WTC11 (cell line): Measurements from ENCODE around the gene RSRC1.

Source experiments
- CREB1 ChIP-seq: sonication (generic); formaldehyde crosslinking; IDR thresholded peaks from 2 replicates; pipeline ENCODE4 v1.8.0; 2023; ENCODE audit warnings: mild to moderate bottlenecking, missing genetic modification reagents
- IRF2 ChIP-seq: sonication (generic); formaldehyde crosslinking; IDR thresholded peaks from 2 replicates; pipeline ENCODE4 v1.8.0; 2022; ENCODE audit warnings: low read depth, missing genetic modification reagents, borderline replicate concordance
- JUN ChIP-seq: sonication (generic); formaldehyde crosslinking; IDR thresholded peaks from 2 replicates; pipeline ENCODE4 v1.8.0; 2023; ENCODE audit warnings: mild to moderate bottlenecking, missing genetic modification reagents
- KAT7 ChIP-seq: sonication (generic); formaldehyde crosslinking; IDR thresholded peaks from 2 replicates; pipeline ENCODE4 v1.8.1; 2023; ENCODE audit warnings: missing genetic modification reagents, mild to moderate bottlenecking, borderline replicate concordance
- ZNF219 ChIP-seq: sonication (generic); formaldehyde crosslinking; IDR thresholded peaks from 2 replicates; pipeline ENCODE4 v1.8.0; 2023; ENCODE audit warnings: missing genetic modification reagents, mild to moderate bottlenecking, borderline replicate concordance
- ZNF263 ChIP-seq: sonication (generic); formaldehyde crosslinking; IDR thresholded peaks from 2 replicates; pipeline ENCODE4 v1.8.1; 2022; ENCODE audit warnings: low read depth, mild to moderate bottlenecking, moderate library complexity, missing genetic modification reagents
- ZNF423 ChIP-seq: fragments of 250-450 bp; sonication (Bioruptor Pico); IDR thresholded peaks from 2 replicates; pipeline ENCODE4 v2.1.2; 2022; ENCODE audit warnings: mild to moderate bottlenecking, moderate library complexity
- TF ChIP-seq, protein P1 (sequence below): fragments of 200-600 bp; IDR thresholded peaks from 2 replicates; pipeline ENCODE4 v1.8.0; 2022; ENCODE audit warnings: antibody characterized with exemption
- TF ChIP-seq, protein P2 (sequence below): sonication (generic); formaldehyde crosslinking; IDR thresholded peaks from 2 replicates; pipeline ENCODE4 v1.8.0; 2022; ENCODE audit warnings: mild to moderate bottlenecking, missing genetic modification reagents

DNA sequence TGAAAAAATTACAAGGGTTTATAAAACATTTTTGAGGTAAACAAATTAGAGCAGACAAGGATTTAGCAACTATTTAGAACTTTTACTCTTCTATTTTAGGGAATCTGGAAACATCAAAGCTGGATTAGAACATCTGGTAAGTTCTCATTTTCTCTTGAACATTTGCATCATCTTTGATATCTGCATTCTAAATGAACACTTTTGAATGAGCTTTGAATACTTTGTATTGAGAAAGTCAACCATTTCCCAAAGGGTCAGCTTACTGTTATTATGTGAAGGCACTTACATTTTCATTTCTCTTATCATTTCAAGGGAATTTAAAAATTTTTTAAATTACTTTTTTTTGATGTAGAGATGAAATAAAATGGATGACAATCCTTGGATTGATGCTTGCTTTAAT is 188.1 kb downstream of the RSRC1 start:
- TF ChIP-seq, protein P1, sequence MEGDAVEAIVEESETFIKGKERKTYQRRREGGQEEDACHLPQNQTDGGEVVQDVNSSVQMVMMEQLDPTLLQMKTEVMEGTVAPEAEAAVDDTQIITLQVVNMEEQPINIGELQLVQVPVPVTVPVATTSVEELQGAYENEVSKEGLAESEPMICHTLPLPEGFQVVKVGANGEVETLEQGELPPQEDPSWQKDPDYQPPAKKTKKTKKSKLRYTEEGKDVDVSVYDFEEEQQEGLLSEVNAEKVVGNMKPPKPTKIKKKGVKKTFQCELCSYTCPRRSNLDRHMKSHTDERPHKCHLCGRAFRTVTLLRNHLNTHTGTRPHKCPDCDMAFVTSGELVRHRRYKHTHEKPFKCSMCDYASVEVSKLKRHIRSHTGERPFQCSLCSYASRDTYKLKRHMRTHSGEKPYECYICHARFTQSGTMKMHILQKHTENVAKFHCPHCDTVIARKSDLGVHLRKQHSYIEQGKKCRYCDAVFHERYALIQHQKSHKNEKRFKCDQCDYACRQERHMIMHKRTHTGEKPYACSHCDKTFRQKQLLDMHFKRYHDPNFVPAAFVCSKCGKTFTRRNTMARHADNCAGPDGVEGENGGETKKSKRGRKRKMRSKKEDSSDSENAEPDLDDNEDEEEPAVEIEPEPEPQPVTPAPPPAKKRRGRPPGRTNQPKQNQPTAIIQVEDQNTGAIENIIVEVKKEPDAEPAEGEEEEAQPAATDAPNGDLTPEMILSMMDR = no peak
- TF ChIP-seq CREB1 (CRISPR knock-in tag) = no peak
- no peak for TF ChIP-seq ZNF423 (CRISPR knock-in tag)
- no peak for TF ChIP-seq KAT7 (CRISPR knock-in tag)
- TF ChIP-seq, protein P2, sequence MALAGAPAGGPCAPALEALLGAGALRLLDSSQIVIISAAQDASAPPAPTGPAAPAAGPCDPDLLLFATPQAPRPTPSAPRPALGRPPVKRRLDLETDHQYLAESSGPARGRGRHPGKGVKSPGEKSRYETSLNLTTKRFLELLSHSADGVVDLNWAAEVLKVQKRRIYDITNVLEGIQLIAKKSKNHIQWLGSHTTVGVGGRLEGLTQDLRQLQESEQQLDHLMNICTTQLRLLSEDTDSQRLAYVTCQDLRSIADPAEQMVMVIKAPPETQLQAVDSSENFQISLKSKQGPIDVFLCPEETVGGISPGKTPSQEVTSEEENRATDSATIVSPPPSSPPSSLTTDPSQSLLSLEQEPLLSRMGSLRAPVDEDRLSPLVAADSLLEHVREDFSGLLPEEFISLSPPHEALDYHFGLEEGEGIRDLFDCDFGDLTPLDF (CRISPR knock-in tag) = no peak
- TF ChIP-seq ZNF219 (CRISPR knock-in tag) = no peak
- TF ChIP-seq ZNF263 = no peak
- no peak for TF ChIP-seq JUN
- TF ChIP-seq IRF2 (CRISPR knock-in tag) = no peak
